ENCODE measurements around the gene CLUH.

DNA sequence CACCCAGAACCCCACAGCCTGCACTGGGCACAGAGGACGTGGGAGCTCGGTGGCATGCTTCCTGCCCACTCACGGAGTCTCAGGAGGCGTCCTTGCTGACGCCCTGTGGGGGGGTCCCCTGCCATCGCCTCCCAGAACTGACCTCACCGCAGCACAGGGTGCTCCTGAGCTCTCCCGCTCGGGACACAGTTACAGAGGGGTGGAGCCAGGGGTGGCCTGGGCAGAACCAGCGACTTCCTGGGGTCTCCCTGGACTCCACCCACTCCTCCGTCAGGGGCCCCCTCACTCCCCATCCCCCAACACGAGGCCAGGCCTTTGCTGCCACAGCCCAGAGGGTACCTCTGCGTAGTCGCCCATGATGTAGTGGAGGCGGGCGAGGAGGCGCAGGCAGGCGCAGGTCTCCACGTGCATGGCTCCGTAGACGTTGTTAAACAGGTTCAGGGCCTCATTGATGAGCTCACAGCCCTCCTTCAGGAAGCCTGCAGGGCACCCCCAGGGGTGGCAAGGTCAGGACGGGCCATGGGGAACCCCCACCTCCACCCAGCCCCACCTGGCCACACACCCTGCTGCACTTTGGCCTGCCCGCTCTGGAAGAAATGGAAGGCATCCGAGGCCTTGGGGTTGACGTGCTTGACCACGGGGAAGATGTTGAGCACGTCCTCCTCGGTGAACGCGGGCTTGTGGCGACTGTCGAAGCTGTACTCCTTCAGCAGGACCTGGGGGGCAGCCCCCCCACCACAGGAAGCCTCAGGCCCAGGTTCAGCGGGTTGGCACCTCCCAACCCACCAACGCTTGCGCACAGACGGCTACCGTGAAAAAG, 17.8 kb downstream of the CLUH start:
- no peak for TF ChIP-seq EZH2phosphoT487 (IDR thresholded peaks at IDR 0.05; ENCODE audit: low read depth, severe bottlenecking, unreplicated experiment)
- TF ChIP-seq, protein P1, sequence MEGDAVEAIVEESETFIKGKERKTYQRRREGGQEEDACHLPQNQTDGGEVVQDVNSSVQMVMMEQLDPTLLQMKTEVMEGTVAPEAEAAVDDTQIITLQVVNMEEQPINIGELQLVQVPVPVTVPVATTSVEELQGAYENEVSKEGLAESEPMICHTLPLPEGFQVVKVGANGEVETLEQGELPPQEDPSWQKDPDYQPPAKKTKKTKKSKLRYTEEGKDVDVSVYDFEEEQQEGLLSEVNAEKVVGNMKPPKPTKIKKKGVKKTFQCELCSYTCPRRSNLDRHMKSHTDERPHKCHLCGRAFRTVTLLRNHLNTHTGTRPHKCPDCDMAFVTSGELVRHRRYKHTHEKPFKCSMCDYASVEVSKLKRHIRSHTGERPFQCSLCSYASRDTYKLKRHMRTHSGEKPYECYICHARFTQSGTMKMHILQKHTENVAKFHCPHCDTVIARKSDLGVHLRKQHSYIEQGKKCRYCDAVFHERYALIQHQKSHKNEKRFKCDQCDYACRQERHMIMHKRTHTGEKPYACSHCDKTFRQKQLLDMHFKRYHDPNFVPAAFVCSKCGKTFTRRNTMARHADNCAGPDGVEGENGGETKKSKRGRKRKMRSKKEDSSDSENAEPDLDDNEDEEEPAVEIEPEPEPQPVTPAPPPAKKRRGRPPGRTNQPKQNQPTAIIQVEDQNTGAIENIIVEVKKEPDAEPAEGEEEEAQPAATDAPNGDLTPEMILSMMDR (IDR thresholded peaks at IDR 0.05; ENCODE audit: poor library complexity), result no peak
- no peak for TF ChIP-seq EZH2 (IDR thresholded peaks at IDR 0.05; ENCODE audit: borderline replicate concordance)
